Spleen (tissue), 11 donors: ENCODE measurements around the gene HDAC5. TPM values are rescaled to one million over a fixed set of nuclear protein-coding genes. Genes with fewer than 3 reads are reported as not detected.

Experiments
- DNase-seq: peaks from one replicate; pipeline ENCODE4 v3.0.0-alpha.2; 2020
- H3K27ac ChIP-seq, 8 donors: fragments of 200-600 bp; sonication (generic) in 7 of 8; 1 replicate in 4 of 8; 2 replicates in 4 of 8; pipeline versions ENCODE4 v1.5.0 to v1.8.0; 2016 to 2021; ENCODE audit warnings: inconsistent platforms in 4 of 8, mild to moderate bottlenecking in 4 of 8, moderate library complexity in 1 of 8
- H3K27me3 ChIP-seq, 7 donors: fragments of 200-600 bp; sonication (generic) in 6 of 7; replicated peaks in 1 of 7; 1 replicate in 4 of 7; 2 replicates in 3 of 7; pipeline versions ENCODE4 v1.5.0 to v1.8.0; 2016 to 2021; ENCODE audit warnings: inconsistent platforms in 3 of 7, mild to moderate bottlenecking in 1 of 7
- H3K36me3 ChIP-seq, 6 donors: fragments of 200-600 bp; sonication (generic) in 5 of 6; 1 replicate in 4 of 6; 2 replicates in 2 of 6; pipeline versions ENCODE4 v1.5.0 to v1.8.0; 2016 to 2021; ENCODE audit warnings: inconsistent platforms in 2 of 6
- H3K4me1 ChIP-seq, 6 donors: fragments of 200-600 bp; sonication (generic) in 5 of 6; 1 replicate in 3 of 6; 2 replicates in 3 of 6; pipeline versions ENCODE4 v1.5.0 to v1.8.0; 2016 to 2021; ENCODE audit warnings: inconsistent platforms in 3 of 6
- H3K4me3 ChIP-seq, 8 donors: fragments of 200-600 bp; sonication (generic) in 7 of 8; 1 replicate in 4 of 8; 2 replicates in 4 of 8; pipeline versions ENCODE4 v1.5.0 to v1.8.0; 2016 to 2021; ENCODE audit warnings: inconsistent platforms in 4 of 8, mild to moderate bottlenecking in 4 of 8, moderate library complexity in 2 of 8
- H3K9me3 ChIP-seq, 8 donors: fragments of 200-600 bp; sonication (generic) in 7 of 8; 1 replicate in 4 of 8; 2 replicates in 4 of 8; pipeline versions ENCODE4 v1.5.0 to v1.8.0; 2016 to 2021; ENCODE audit warnings: inconsistent platforms in 4 of 8
- POLR2A ChIP-seq, 3 donors: fragments of 450-650 bp; IDR thresholded peaks; one replicate each; pipeline ENCODE4 v1.5.1; 2017; ENCODE audit warnings: antibody characterized with exemption in 3 of 3, mild to moderate bottlenecking in 1 of 3
- POLR2AphosphoS5 ChIP-seq, 3 donors: sonication (generic); formaldehyde crosslinking; IDR thresholded peaks; one replicate each; pipeline ENCODE4 v1.5.1; 2017; ENCODE audit warnings: antibody characterized with exemption in 3 of 3
- WGBS, 5 donors: extraction: QIAGEN DNeasy Blood & Tissue Kit in 3 of 5; methylation state at CpG; one replicate each; pipeline versions ENCODE4 v1.1.5 to v1.1.7; 2013 to 2018; 5-methylcytosine and 5-hydroxymethylcytosine counted together
- intact Hi-C: fragments of 100-400 bp; cut with DNase I; formaldehyde crosslinking; loops from one replicate; pipeline ENCODE4 v1.15.0; 2023; ENCODE audit warnings: low total_unique reads
- polyA plus RNA-seq, 3 donors: library from polyadenylated mRNA; stranded (reverse); fragments of 200-250 nt; gene quantifications; one replicate each; pipeline ENCODE4 v1.2.1, GENCODE V29; 2013
- total RNA-seq, 7 donors: library from RNA; depleted of rRNA in 3 of 7; stranded (reverse); fragments of >200 nt in 3 of 7; fragmentation: NEBNext Ultra II Directional in 4 of 7; extraction: Animal tissue kit (Norgen Biotek cat#: 25700) in 4 of 7; gene quantifications; one replicate each; pipeline versions ENCODE4 v1.1.0 to v1.2.1, GENCODE V29; 2016 to 2021
- TF ChIP-seq, protein P1 (sequence below), 11 experiments: fragments of 200-600 bp in 7 of 11; fragments of 450-650 bp in 4 of 11; sonication (generic) in 4 of 11; IDR thresholded peaks in 8 of 11; conservative IDR thresholded peaks in 3 of 11; 1 replicate in 7 of 11; 2 replicates in 4 of 11; pipeline versions ENCODE4 v1.4.0 to v1.8.0; 2016 to 2021; ENCODE audit warnings: antibody characterized with exemption in 11 of 11, inconsistent platforms in 4 of 11, mild to moderate bottlenecking in 1 of 11
- donor health status: healthy with polysubstance abuse.
- donor health status: DM: no; HTN: no; CAD: no; lungs with moderate emphysema.
- donor health status: DM: no; HTN: no; CAD: no.
- donor health status: Bipolar disorder and iron deficiency.
- donor health status: healthy.
- donor health status: DM: no; HTN: no; CAD: no.
- donor health status: DM: yes; HTN: yes; CAD: no.

The HDAC5 gene
- total and polyA plus RNA-seq, 10 donors, result 18.5 to 72.9 (median 46.7) TPM

DNA sequence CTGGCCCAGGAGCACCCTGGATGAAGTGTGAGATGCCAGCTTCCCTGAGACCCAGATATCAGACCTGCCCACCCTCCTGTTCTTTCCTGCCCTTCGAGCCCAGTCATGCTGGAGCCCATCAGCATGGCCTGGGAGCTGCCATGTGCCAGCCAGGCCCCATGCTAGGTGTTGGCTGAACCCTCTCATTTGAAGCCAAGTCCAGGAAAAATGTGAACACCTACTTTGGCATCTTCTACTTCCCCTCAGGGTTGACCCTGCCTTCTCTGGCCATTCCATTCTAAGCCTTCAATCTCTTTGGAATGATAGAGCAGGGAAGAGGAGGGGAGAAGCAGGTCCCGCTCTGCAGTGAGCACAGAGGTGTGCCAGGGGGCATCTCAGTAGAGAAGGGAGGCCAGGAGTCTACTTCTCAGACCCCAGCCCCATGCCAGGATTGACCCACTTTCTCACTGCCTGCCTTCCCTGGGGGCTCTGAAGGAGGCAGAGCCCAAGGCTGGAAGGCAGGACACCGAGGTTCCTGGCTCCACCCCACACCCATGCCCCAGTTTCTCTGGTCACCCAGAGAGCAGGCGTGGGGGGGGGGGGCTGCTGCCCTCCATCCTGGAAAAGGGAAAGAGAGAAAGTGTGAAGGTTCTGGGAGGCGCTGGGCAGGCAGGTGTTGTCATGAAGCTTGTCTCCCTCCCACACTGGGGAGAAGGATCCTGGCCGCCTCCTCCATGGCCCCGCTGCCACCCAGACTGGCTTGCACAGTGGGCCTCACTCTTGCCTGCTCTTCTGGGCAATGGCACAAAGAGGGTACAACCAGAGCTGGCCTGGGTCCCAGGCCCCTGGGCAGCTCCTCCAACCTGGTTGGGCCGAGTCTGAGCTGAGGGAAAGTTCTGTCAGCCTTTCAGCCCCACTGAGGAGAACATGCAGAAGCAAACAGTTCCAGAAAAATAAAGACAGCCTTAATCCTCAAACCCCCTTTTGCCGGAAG is 9.3 kb downstream of the HDAC5 start:
- H3K4me1 ChIP-seq, result peaks cover 49 to 100% (median 75%) of the 10 kb centered on the region in 6 donors
- no peak for DNase-seq
- intact Hi-C loops, result no loop called here
- H3K27me3 ChIP-seq, result no peaks in the 10 kb centered on the region
- H3K36me3 ChIP-seq, result peaks cover 0 to 58% (median 15%) of the 10 kb centered on the region in 6 donors
- no peaks in the 10 kb centered on the region for H3K9me3 ChIP-seq
- peak in 1 of 3 donors; percentile 4 for TF ChIP-seq POLR2AphosphoS5 (IDR thresholded peaks at IDR 0.05)
- no peak for TF ChIP-seq POLR2A (IDR thresholded peaks at IDR 0.05)
- peak overlapping the region in 6 of 8 donors; percentile 31 to 81 (median 42) for H3K27ac ChIP-seq
- WGBS, 5 donors, result 74 to 88% (median 84%) methylated on average over 9 of the region's 9 CpGs
- no peak overlapping the region for H3K4me3 ChIP-seq

DNA sequence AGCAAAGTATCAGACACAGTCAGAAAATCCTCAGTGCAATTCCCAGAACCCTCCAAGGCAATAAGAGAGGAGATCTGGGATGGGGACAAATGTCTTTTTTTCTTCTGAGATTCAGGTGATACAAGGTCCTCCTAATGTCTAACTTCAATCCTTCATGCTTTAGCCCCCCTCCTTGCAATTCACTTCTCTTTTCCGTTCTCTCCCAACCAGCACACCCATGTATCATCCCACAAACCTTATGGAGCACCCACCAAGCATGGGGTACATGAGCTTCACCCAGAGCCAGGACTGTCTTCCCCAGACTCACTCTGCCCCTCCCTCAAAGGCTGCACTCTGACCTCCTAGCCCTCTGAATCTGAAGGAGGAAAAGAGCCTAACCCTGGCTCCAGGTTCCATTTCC is 10.1 kb downstream of the HDAC5 start:
- Histone ChIP-seq H3K27me3 (no peaks in the 10 kb centered on the region), H3K4me1 (peaks cover 53 to 100% (median 78%) of the 10 kb centered on the region in 6 donors), H3K36me3 (peaks cover 0 to 63% (median 15%) of the 10 kb centered on the region in 6 donors), H3K9me3 (no peaks in the 10 kb centered on the region), H3K4me3 (no peak overlapping the region), H3K27ac (peak overlapping the region in 5 of 8 donors; percentile 31 to 81 (median 78))
- 27 to 70% (median 69%) methylated on average over 1 of the region's 1 CpG for WGBS, 5 donors
- DNase-seq, result no peak
- intact Hi-C loops, result no loop called here
- TF ChIP-seq POLR2A (IDR thresholded peaks at IDR 0.05), result no peak
- TF ChIP-seq, protein P1, sequence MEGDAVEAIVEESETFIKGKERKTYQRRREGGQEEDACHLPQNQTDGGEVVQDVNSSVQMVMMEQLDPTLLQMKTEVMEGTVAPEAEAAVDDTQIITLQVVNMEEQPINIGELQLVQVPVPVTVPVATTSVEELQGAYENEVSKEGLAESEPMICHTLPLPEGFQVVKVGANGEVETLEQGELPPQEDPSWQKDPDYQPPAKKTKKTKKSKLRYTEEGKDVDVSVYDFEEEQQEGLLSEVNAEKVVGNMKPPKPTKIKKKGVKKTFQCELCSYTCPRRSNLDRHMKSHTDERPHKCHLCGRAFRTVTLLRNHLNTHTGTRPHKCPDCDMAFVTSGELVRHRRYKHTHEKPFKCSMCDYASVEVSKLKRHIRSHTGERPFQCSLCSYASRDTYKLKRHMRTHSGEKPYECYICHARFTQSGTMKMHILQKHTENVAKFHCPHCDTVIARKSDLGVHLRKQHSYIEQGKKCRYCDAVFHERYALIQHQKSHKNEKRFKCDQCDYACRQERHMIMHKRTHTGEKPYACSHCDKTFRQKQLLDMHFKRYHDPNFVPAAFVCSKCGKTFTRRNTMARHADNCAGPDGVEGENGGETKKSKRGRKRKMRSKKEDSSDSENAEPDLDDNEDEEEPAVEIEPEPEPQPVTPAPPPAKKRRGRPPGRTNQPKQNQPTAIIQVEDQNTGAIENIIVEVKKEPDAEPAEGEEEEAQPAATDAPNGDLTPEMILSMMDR (IDR thresholded peaks at IDR 0.05 in 8 of 11, conservative IDR thresholded peaks at IDR 0.05 in 3 of 11), result no peak
- TF ChIP-seq POLR2AphosphoS5 (IDR thresholded peaks at IDR 0.05), result no peak

DNA sequence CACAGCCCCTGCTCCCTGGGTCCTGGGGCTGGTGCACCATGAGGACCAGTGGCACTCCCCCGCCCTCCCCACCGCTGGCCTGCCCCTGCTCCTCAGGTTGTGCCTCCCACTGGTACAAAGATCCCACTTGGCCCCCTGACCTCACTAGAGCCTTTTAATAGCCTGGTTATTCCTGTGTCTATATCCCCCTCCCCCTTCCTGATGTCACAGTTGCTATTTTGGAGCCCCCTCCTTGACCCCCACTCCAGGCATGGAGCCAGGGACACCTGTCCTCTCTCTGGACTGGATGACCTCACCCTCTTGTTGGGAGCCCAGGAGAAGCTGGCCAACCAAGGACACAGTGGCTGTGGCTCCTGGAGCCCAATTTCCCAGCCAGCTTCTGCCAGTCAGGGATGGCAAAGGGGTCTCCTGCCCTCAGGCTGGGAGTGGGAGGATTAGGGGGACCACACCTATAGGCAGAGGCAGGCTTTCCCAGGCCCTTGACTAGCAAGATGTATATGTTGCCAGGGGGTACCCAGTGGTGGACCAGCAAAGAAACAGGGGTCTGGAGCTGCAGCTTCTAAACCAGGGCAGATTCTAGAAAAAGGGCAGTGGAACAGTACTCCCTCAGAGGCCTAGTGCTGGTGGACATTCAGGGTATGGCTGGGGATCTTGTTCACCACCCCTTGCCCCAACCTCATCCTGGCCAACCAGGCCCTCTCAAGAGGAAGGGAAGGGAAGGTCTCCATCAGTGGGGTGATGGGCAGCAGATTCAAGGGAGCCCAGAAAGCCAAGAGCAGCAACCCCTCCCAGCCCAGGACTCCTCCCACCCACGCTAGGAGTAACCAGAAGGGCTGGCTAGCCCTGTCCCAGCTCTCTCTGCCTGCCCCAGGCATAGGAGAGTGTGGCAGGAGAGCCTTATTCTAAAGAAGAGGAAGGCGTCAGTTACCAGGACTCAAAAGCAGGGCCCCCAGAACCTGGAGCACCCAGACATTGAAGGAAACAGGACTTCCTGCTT is 10.9 kb downstream of the HDAC5 start:
- Histone ChIP-seq H3K4me3 (no peak overlapping the region), H3K36me3 (peaks cover 0 to 68% (median 15%) of the 10 kb centered on the region in 6 donors), H3K27me3 (no peaks in the 10 kb centered on the region), H3K4me1 (peaks cover 55 to 100% (median 83%) of the 10 kb centered on the region in 6 donors), H3K27ac (peak overlapping the region in 6 of 8 donors; percentile 32 to 86 (median 78)), H3K9me3 (no peaks in the 10 kb centered on the region)
- DNase-seq, result no peak
- intact Hi-C loops, result no loop called here
- 59 to 87% (median 73%) methylated on average over 4 of the region's 4 CpGs for WGBS, 5 donors
- TF ChIP-seq POLR2A (IDR thresholded peaks at IDR 0.05) (no peak), POLR2AphosphoS5 (IDR thresholded peaks at IDR 0.05) (no peak)
- TF ChIP-seq, protein P1 (IDR thresholded peaks at IDR 0.05 in 8 of 11, conservative IDR thresholded peaks at IDR 0.05 in 3 of 11), result no peak

DNA sequence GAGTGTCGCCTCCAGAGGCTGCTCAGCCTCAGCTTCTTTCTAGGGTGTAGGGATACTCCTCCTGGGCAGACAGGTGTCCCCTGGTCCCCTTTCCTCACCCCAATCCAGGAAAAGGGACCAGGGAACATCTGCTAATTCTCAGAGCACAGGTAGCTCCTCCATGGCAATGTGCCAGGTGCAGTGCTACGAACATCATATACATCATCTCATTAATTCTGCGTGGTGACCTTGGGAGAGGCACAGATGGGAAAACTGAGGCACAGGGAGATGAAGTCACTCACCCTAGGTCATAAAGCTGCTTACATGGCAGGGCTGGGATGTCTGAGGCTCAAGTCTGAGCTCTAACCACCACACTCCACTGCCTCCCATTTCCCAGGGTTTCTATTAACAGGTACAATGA is 11.7 kb downstream of the HDAC5 start:
- peaks cover 0 to 62% (median 14%) of the 10 kb centered on the region in 6 donors for H3K36me3 ChIP-seq
- no peak for DNase-seq
- intact Hi-C loops, result no loop called here
- no peak for TF ChIP-seq POLR2A (IDR thresholded peaks at IDR 0.05)
- peak overlapping the region in 7 of 8 donors; percentile 23 to 86 (median 78) for H3K27ac ChIP-seq
- no peaks in the 10 kb centered on the region for H3K27me3 ChIP-seq
- 68 to 83% (median 74%) methylated on average over 2 to 3 of the region's 3 CpGs for WGBS, 5 donors
- peak overlapping the region in 1 of 8 donors; percentile 57 for H3K4me3 ChIP-seq
- no peaks in the 10 kb centered on the region for H3K9me3 ChIP-seq
- peaks cover 55 to 100% (median 83%) of the 10 kb centered on the region in 6 donors for H3K4me1 ChIP-seq
